Measurements from ENCODE around the gene COPS3. TPM values are rescaled to one million over a fixed set of nuclear protein-coding genes. Genes with fewer than 3 reads are reported as not detected.
A peak's percentile ranks its signal among the peaks of the same experiment; 100 is the strongest.
"Not testable (repeated sequence)": the region's sequence is repeated elsewhere in the genome, so short reads cannot be mapped to it uniquely, and the experiment has no call there.

COPS3 gene
- total RNA-seq, 1 donor from 2014 or later: 47.5 TPM

GRCh38 chr17:17303010-17303846 is 22.2 kb upstream of the COPS3 start, which contains the start of gene NT5M:
TSS of gene NT5M (plus strand) at chr17:17303373. CDS start at chr17:17303551, 178 bp downstream.
- no peak for DNase-seq (ENCODE audit: low spot score)

DNA sequence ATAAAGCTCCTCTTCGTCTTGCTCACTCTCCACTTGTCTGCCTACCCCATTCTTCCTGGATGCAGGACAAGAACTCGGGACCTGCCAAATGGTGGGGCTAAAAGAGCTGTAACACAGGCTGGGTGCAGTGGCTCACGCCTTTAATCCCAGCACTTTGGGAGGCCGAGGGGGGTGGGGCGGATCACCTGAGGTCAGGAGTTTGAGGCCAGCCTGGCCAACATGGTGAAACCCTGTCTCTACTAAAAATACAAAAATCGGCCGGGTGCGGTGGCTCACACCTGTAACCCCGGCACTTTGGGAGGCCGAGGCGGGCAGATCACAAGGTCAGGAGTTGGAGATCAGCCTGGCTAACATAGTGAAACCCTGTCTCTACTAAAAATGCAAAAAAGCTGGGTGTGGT is 20.6 kb upstream of the COPS3 start:
- DNase-seq (ENCODE audit: low spot score): not testable (repeated sequence)

DNA sequence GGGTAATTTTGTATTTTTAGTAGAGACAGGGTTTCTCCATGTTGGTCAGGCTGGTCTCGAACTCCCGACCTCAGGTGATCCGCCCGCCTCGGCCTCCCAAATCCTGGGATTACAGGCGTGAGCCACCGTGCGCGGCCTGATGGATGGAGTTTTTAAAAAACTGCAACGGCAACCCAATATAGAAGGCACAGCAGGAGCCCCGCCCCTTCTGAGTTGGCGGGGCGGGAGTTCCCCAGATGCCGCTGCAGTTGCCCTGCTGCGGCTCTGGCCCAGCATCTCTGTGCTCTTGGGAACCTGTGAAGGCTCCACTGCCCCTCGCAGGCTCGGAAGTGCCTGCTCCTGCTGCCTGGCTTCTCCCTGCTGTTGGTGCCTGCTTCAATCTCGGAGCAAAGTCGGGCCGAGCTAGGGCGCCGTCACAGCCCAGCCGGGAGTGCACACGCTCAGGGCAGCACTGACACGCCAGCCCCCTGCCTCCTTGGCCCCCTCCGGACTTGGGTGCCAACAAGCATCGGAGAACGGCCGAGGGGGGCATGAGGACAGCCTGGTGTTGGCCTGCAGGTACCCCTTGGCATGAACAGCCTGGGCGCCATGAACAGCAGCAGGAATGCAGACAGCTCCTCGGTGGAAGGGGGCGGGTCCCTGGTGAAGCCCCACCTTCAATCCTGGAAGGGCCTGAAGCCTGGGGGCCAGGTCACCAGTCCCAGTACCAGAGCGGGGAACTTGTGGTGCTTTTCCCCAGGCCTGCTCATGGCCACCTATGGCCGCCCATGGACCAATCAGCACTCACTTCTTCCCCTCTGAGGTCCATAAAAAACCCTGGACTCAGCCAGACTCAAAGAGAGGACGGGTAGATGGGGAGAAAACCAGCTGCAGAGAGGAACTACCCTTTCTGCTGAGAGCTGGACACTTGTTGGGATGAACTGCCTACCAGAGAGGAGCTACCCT is 19.9 kb upstream of the COPS3 start:
- no peak for DNase-seq (ENCODE audit: low spot score)

DNA sequence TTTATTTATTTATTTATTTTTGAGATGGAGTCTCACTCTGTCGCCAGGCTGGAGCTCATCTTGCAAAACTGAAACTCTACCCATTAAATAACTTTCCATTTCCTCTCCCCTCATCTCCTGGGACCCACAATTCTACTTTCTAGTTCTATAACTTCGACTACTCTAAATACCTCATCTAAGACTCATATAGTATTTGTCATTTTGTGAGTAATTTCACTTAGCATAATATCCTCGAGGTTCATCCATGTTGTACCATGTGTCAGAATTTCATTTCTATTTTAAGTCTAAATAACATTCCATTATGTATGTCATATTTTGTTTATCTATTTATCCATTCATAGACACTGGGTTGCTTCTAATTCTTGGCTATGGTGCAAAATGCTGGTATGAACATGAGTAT is 17.1 kb upstream of the COPS3 start:
- DNase-seq (ENCODE audit: low spot score): no peak

GRCh38 chr17:17297217-17297616 is 16.2 kb upstream of the COPS3 start:
- no peak for DNase-seq (ENCODE audit: low spot score)

GRCh38 chr17:17295141-17295540 is 14.1 kb upstream of the COPS3 start:
- no peak for DNase-seq (ENCODE audit: low spot score)

GRCh38 chr17:17289701-17290100 is 8.7 kb upstream of the COPS3 start:
- DNase-seq (ENCODE audit: low spot score): peak; percentile 76

DNA sequence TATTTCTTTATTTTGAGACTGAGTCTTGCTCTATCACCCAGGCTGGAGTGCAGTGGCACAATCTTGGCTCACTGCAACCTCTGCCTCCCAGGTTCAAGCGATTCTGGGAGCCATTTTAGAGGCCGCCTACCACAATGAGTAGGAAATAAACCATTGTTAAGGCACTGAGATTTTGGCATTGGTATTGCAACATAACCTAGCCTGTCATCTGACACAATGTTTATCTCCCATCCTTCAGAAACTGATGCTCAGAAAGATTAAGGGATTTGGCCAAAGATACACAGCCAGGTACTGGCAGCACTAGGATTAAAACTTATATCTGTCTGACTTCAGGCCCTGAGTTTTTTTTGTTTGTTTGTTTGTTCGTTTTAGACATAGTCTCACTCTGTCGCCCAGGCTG is 8.0 kb upstream of the COPS3 start:
- no peak for DNase-seq (ENCODE audit: low spot score)

GRCh38 chr17:17285951-17286350 is 4.9 kb upstream of the COPS3 start:
- no peak for DNase-seq (ENCODE audit: low spot score)

DNA sequence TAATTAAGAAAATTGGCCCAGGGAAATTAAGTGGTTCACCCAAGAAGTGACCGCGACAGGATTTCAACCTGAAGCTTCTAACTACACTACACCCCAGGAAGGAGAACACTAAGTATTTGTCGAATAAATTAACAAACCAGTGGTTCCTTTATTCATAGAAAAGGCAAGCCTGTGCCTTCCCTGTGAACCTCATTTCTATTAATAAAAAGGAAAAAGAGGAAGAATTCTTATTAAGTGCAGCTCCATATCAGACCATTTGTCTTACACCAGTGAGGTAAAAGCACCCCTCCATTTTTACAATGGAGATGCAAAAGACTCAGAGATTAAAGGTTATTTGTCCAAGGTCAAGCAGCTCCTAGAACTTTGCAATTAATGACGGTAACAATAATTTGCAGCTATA is 1.7 kb downstream of the COPS3 start:
- DNase-seq (ENCODE audit: low spot score): no peak

GRCh38 chr17:17277431-17277830 is 3.6 kb downstream of the COPS3 start:
- DNase-seq (ENCODE audit: low spot score): not testable (repeated sequence)

- DNase-seq (ENCODE audit: low spot score): peak; percentile 51
These were observed 5.1 kb downstream of the COPS3 start for GRCh38 chr17:17275971-17276370.

DNA sequence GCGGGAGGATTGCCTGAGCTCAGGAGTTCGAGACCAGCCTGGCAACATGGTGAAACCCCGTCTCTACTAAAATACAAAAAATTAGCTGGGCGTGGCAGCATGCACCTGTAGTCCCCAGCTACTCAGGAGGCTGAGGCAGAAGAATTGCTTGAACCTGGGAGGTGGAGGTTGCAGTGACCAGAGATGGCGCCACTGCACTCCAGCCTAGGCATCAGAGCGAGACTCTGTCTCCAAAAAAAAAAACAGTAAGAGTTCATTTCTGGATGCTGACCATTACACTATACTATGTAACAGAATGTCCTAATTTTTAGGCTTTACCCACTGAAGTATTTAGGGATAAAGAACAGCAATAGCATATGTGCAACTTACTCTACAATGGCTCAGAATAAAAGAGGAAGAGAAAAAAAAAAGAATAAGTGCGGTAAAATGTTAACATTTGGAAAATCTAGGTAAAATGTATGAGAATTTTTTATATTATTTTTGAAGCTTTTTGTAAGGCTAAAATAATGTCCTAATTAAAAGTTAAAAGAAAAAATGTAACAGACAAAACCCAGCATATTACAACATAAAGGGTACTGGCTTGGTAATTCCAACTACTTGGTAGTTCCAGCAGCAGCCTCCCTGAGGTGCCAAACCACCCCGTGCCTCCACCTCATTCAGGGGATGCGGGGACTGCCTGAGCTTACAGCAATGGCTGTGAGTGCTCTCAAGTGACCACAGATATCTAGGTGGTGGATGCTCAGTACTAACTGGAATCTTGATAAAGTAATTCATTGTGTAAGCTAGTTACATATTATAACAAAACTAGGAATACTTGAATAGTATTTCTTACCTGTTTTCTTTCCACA is 10.9 kb downstream of the COPS3 start:
- DNase-seq (ENCODE audit: low spot score): peak; percentile 37

- peak; percentile 8 for DNase-seq (ENCODE audit: low spot score)
These were observed 16.6 kb downstream of the COPS3 start for GRCh38 chr17:17264430-17264829.

- DNase-seq (ENCODE audit: low spot score): no peak
These were observed 22.0 kb downstream of the COPS3 start for GRCh38 chr17:17258998-17259397.

DNA sequence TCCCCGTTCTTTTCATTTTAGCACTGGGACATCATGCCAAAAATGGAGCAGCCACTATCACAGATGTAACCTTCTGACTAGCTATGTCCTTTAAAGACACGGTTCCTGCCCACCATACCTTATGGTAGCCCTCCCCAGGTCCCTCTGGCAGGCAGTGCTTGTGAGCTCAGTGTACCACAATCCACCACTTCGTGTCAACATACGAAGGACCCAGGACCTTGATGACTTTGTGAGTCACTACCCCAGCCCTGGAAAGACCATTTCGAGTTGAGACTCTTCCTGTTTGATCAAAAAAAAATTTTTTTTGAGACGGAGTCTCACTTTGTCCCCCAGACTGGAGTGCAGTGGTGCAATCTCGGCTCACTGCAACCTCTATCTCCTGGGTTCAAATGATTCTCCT is 23.0 kb downstream of the COPS3 start:
- DNase-seq (ENCODE audit: low spot score): peak; percentile 28

GRCh38 chr17:17256316-17256715 is 24.7 kb downstream of the COPS3 start:
- no peak for DNase-seq (ENCODE audit: low spot score)

DNA sequence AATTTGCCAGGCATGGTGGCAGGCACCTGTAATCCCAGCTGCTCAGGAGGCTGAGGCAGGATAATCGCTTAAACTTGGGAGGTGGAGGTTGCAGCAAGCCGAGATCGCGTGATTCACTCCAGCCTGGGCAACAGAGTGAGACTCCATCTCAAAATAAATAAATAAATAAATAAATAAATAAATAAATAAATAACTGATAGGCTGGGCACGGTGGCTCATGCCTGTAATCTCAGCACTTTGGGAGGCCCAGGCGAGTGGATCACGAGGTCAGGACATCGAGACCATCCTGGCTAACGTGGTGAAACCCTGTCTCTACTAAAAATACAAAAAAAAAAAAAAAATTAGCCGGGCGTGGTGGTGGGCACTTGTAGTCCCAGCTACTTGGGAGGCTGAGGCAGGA is 25.4 kb downstream of the COPS3 start:
- peak; percentile 16 for DNase-seq (ENCODE audit: low spot score)

DNA sequence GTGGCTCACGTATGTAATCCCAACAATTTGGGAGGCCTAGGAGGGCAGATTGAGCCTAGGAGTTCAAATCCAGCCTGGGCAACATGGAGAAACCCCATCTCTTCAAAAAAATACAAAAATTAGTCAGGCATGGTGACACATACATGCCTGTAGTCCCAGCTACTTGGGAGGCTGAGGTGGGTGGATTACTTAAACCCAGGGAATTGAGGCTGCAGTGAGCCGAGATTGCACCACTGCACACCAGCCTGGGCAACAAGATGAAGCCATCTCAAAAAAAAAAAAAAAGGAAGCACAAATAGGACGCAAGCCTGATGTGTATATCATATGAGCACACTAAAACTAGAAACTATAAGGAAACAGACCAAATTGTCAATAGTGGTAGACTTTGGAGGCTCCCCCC is 27.0 kb downstream of the COPS3 start:
- peak; percentile 20 for DNase-seq (ENCODE audit: low spot score)

GRCh38 chr17:17253406-17253805 is 27.6 kb downstream of the COPS3 start:
- DNase-seq (ENCODE audit: low spot score): peak; percentile 9

DNA sequence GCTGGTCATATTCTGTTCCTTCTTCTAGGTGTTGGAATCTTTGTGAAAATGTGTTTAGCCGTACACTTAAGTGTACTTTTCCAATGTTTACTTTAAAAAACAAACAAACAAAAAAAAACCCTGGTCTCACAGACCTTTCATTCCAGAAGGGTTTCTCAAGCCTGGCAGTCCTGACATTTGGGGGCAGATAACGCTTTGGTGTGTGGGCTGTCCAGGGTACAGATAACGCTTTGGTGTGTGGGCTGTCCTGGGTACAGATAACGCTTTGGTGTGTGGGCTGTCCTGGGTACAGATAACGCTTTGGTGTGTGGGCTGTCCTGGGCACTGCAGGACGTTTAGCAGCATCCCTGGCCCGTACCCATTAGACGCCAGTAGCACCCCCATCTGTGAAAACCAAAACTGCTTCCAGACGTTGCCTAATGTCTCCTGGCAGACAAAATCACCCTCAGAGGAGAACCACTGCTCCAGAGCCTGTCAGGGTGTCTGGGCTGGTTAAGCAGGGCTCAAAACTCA is 28.8 kb downstream of the COPS3 start:
- peak; percentile 28 for DNase-seq (ENCODE audit: low spot score)

All from mesenteric fat pad (tissue), 1 donor.